Body of pancreas (tissue), 4 donors: ENCODE measurements around the gene SPATA19.

Experiments used
- POLR2A ChIP-seq, 3 donors: fragments of 450-650 bp; IDR thresholded peaks; one replicate each; pipeline ENCODE4 v1.6.1; 2016; ENCODE audit warnings: antibody characterized with exemption in 3 of 3, mild to moderate bottlenecking in 2 of 3
- TF ChIP-seq, protein P1 (sequence below), 7 experiments: fragments of 450-650 bp in 4 of 7; fragments of 200-600 bp in 3 of 7; sonication (generic) in 3 of 7; IDR thresholded peaks; one replicate each; pipeline ENCODE4 v1.5.1; 2016 to 2019; ENCODE audit warnings: antibody characterized with exemption in 7 of 7

GRCh38 chr11:133824593-133824992 is 20.7 kb downstream of the SPATA19 start:
- no peak for TF ChIP-seq POLR2A (IDR thresholded peaks at IDR 0.05)
- TF ChIP-seq, protein P1, sequence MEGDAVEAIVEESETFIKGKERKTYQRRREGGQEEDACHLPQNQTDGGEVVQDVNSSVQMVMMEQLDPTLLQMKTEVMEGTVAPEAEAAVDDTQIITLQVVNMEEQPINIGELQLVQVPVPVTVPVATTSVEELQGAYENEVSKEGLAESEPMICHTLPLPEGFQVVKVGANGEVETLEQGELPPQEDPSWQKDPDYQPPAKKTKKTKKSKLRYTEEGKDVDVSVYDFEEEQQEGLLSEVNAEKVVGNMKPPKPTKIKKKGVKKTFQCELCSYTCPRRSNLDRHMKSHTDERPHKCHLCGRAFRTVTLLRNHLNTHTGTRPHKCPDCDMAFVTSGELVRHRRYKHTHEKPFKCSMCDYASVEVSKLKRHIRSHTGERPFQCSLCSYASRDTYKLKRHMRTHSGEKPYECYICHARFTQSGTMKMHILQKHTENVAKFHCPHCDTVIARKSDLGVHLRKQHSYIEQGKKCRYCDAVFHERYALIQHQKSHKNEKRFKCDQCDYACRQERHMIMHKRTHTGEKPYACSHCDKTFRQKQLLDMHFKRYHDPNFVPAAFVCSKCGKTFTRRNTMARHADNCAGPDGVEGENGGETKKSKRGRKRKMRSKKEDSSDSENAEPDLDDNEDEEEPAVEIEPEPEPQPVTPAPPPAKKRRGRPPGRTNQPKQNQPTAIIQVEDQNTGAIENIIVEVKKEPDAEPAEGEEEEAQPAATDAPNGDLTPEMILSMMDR (IDR thresholded peaks at IDR 0.05): no peak
